Cerebellar nuclear complex (tissue), 1 donor: Measurements from ENCODE around the gene MYO7B.
"Not testable (repeated sequence)": the region's sequence is repeated elsewhere in the genome, so short reads cannot be mapped to it uniquely, and the experiment has no call there.

Experiments used
- DNase-seq, 2 experiments: peaks; one replicate each; lab custom pipeline; 2025; lab: John Stamatoyannopoulos, UW

MYO7B gene

GRCh38 chr2:127552846-127553245, 17.4 kb downstream of the MYO7B start:
- DNase-seq = no peak

GRCh38 chr2:127558911-127559310, 23.4 kb downstream of the MYO7B start:
- no peak for DNase-seq

GRCh38 chr2:127559454-127559853, 24.0 kb downstream of the MYO7B start:
- no peak for DNase-seq

- no peak for DNase-seq
Measured at GRCh38 chr2:127560201-127560930, 24.9 kb downstream of the MYO7B start.

- DNase-seq = no peak
Measured at GRCh38 chr2:127560931-127561280, 25.4 kb downstream of the MYO7B start.

- no peak for DNase-seq
Measured at GRCh38 chr2:127561371-127561770, 25.9 kb downstream of the MYO7B start.

GRCh38 chr2:127562936-127563335, 27.5 kb downstream of the MYO7B start:
- DNase-seq = no peak

- no peak for DNase-seq
Measured at GRCh38 chr2:127563458-127564428, 28.3 kb downstream of the MYO7B start.

- DNase-seq = no peak
Measured at GRCh38 chr2:127564429-127565260, 29.2 kb downstream of the MYO7B start.

GRCh38 chr2:127565261-127566138, 30.0 kb downstream of the MYO7B start:
- DNase-seq = no peak

- no peak for DNase-seq
Measured at GRCh38 chr2:127566139-127566417, 30.6 kb downstream of the MYO7B start.

- DNase-seq = no peak
Measured at GRCh38 chr2:127566576-127566975, 31.1 kb downstream of the MYO7B start.

- DNase-seq = no peak
Measured at GRCh38 chr2:127567351-127567854, 31.9 kb downstream of the MYO7B start.

GRCh38 chr2:127568128-127568527, 32.6 kb downstream of the MYO7B start:
- no peak for DNase-seq

GRCh38 chr2:127569666-127570065, 34.2 kb downstream of the MYO7B start:
- DNase-seq = no peak

GRCh38 chr2:127570282-127571250, 35.1 kb downstream of the MYO7B start:
- no peak for DNase-seq

GRCh38 chr2:127572352-127572751, 36.9 kb downstream of the MYO7B start:
- not testable (repeated sequence) for DNase-seq

GRCh38 chr2:127572841-127573240, 37.4 kb downstream of the MYO7B start:
- no peak for DNase-seq

GRCh38 chr2:127573298-127573697, 37.8 kb downstream of the MYO7B start:
- DNase-seq = no peak

- DNase-seq = no peak
Measured at GRCh38 chr2:127573771-127574170, 38.3 kb downstream of the MYO7B start.
